ENCODE results near the gene PKNOX2. TPM values are rescaled to one million over a fixed set of nuclear protein-coding genes. Genes with fewer than 3 reads are reported as not detected.

The PKNOX2 gene
- total RNA-seq, 4 donors from 2014 or later = 0.83 to 4.1 (median 2.5) TPM

DNA sequence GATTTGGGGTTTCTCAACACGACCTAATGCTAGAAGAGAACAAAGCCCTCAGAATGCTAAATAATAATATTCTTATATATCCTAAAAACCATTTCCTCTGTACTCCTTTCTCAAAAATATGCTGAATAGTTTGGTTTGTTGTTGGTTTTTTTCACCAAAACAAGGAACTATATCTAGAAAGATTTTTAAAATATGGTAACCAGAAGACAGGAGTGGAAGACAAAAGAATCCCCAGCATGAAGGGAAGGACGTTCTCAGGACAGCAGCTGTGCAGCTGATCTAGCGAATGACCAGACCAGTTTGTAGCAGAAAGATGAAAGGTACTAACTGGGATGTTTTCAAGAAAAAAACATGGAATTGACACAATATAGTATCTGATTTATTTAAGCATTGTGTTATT is 312.2 kb downstream of the PKNOX2 start:
- no peaks in the 10 kb centered on the region for H3K4me1 ChIP-seq
- TF ChIP-seq POLR2AphosphoS5 (IDR thresholded peaks at IDR 0.05) (no peak), POLR2A (IDR thresholded peaks at IDR 0.05; ENCODE audit: low read depth) (no peak), EP300 (IDR thresholded peaks at IDR 0.05) (no peak)
- TF ChIP-seq, protein P1, sequence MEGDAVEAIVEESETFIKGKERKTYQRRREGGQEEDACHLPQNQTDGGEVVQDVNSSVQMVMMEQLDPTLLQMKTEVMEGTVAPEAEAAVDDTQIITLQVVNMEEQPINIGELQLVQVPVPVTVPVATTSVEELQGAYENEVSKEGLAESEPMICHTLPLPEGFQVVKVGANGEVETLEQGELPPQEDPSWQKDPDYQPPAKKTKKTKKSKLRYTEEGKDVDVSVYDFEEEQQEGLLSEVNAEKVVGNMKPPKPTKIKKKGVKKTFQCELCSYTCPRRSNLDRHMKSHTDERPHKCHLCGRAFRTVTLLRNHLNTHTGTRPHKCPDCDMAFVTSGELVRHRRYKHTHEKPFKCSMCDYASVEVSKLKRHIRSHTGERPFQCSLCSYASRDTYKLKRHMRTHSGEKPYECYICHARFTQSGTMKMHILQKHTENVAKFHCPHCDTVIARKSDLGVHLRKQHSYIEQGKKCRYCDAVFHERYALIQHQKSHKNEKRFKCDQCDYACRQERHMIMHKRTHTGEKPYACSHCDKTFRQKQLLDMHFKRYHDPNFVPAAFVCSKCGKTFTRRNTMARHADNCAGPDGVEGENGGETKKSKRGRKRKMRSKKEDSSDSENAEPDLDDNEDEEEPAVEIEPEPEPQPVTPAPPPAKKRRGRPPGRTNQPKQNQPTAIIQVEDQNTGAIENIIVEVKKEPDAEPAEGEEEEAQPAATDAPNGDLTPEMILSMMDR (IDR thresholded peaks at IDR 0.05) = no peak
- DNase-seq (ENCODE audit: extremely low spot score) = no peak
- H3K27ac ChIP-seq (replicated peaks in 1 of 4) = no peak overlapping the region
- H3K36me3 ChIP-seq = peaks cover 0 to 38% (median 3%) of the 10 kb centered on the region in 4 donors
- WGBS = 75% methylated on average over 3 of the region's 3 CpGs
- no peak overlapping the region for H3K4me3 ChIP-seq
- no peaks in the 10 kb centered on the region for H3K27me3 ChIP-seq
- H3K9me3 ChIP-seq = no peaks in the 10 kb centered on the region
- intact Hi-C loops (cut with DNase I) = no loop called here

DNA sequence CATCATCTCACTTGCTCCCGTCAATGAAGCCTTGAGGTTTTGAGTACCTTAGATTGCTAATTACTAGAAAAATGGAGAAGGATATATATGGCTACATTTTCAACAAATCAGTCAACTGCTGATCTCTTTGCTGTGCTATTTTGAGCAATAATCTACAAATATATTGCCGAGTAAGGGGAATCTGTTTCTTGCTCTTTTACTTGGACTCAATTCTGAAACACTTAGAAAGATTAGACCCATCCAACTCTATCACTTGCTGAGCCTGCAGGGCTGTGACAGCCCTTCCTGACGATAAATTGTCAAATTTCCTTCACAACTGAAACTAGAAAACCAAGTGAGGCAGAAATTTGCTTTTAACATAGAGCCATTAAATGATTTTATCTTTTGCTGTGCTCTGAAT is 314.6 kb downstream of the PKNOX2 start:
- 90% methylated on average over 3 of the region's 3 CpGs for WGBS

DNA sequence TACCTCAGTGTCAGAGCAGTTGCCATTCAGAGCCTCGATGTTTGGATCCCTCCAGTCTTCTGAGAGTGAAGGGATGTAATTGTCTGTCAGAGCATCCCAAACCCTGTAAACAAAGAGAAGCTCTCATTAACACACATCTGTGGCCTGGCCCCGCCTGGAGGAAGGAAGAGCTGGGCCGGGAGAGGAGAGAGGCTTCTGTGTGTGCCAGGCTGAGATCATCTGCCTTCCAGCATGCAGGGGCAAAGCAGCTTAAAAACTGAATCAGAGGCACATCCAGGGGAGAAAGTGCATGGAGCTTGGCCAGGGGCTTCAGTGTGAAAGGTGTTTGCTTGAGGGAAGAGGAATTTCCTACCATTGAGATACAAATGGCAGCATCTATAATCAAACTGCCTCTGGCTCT is 317.0 kb downstream of the PKNOX2 start:
- intact Hi-C loops (cut with DNase I) = no loop called here
- no peak for TF ChIP-seq POLR2AphosphoS5 (IDR thresholded peaks at IDR 0.05)
- TF ChIP-seq, protein P1 (IDR thresholded peaks at IDR 0.05) = no peak
- TF ChIP-seq EP300 (IDR thresholded peaks at IDR 0.05) = no peak
- TF ChIP-seq POLR2A (IDR thresholded peaks at IDR 0.05; ENCODE audit: low read depth) = no peak
- DNase-seq (ENCODE audit: extremely low spot score) = no peak
- H3K4me1 ChIP-seq = peaks cover 0 to 2% (median 0%) of the 10 kb centered on the region in 4 donors
- no peaks in the 10 kb centered on the region for H3K27me3 ChIP-seq
- peaks cover 0 to 56% (median 3%) of the 10 kb centered on the region in 4 donors for H3K36me3 ChIP-seq
- H3K4me3 ChIP-seq = no peak overlapping the region
- 60% methylated on average over 3 of the region's 3 CpGs for WGBS
- H3K9me3 ChIP-seq = no peaks in the 10 kb centered on the region
- H3K27ac ChIP-seq (replicated peaks in 1 of 4) = no peak overlapping the region

More for the DNA sequence above, 314.6 kb downstream of the PKNOX2 start:
- no peak overlapping the region for H3K27ac ChIP-seq (replicated peaks in 1 of 4)
- TF ChIP-seq EP300 (IDR thresholded peaks at IDR 0.05) (no peak), POLR2A (IDR thresholded peaks at IDR 0.05; ENCODE audit: low read depth) (no peak), POLR2AphosphoS5 (IDR thresholded peaks at IDR 0.05) (no peak)
- TF ChIP-seq, protein P1 (IDR thresholded peaks at IDR 0.05) = no peak
- peaks cover 0 to 2% (median 0%) of the 10 kb centered on the region in 4 donors for H3K4me1 ChIP-seq
- no peaks in the 10 kb centered on the region for H3K27me3 ChIP-seq
- peaks cover 0 to 39% (median 3%) of the 10 kb centered on the region in 4 donors for H3K36me3 ChIP-seq
- no peak for DNase-seq (ENCODE audit: extremely low spot score)
- H3K9me3 ChIP-seq = no peaks in the 10 kb centered on the region
- no peak overlapping the region for H3K4me3 ChIP-seq
- intact Hi-C loops (cut with DNase I) = no loop called here

Small RNA genes within 50 kb of the gene (small RNA-seq; reads per million reads assigned to genes)
- 0 reads per million in 3 donors for gene RNU6-321P

Other genes with a start within 250 kb of the PKNOX2 start
- gene HEPN1, start 245.5 kb upstream of the PKNOX2 start, total RNA-seq = not detected
- gene HEPACAM, start 228.7 kb upstream of the PKNOX2 start, total RNA-seq = 1 to 10 TPM in 3 of 4 donors, under 1 TPM in 1; 0.42 to 2.1 (median 1.1) TPM
- 1 to 10 TPM in 1 of 4 donors, under 1 TPM in 3; 0.42 to 1.6 (median 0.60) TPM for gene CCDC15, start 210.5 kb upstream of the PKNOX2 start, total RNA-seq
- 10 to 100 TPM in 2 of 4 donors, 1 to 10 TPM in 2; 6.6 to 12.9 (median 8.9) TPM for gene SLC37A2, start 101.4 kb upstream of the PKNOX2 start, total RNA-seq
- gene TMEM218, start 53.1 kb upstream of the PKNOX2 start, total RNA-seq = 10 to 100 TPM; 13.1 to 20.4 (median 15.5) TPM

Measured in esophagus muscularis mucosa (tissue), 4 donors.